OCI-LY3 (cell line): Measurements from ENCODE around the gene PDGFRA.

Source experiments
- H2AFZ ChIP-seq: fragments of 200-600, 300-600 bp; shearing (Covaris generic); 2 replicates; pipeline ENCODE4 v1.6.0; 2014; ENCODE audit warnings: antibody characterized with exemption, low read depth, low read length
- H3K27ac ChIP-seq: fragments of 200-600, 300-600 bp; sonication (generic); 2 replicates; pipeline ENCODE4 v1.5.1; 2014; ENCODE audit warnings: mild to moderate bottlenecking, low read length, moderate library complexity, mixed read lengths
- H3K27me3 ChIP-seq: fragments of 200-600, 300-600 bp; sonication (generic); 2 replicates; pipeline ENCODE4 v1.6.1; 2014; ENCODE audit warnings: low read depth, low read length, mixed read lengths
- H3K36me3 ChIP-seq: fragments of 200-600, 300-600 bp; sonication (generic); replicated peaks from 2 replicates; pipeline ENCODE3; 2014; ENCODE audit warnings: low read depth, low read length, mixed read lengths
- H3K4me1 ChIP-seq: fragments of 300-600, 200-600 bp; sonication (generic); 2 replicates; pipeline ENCODE4 v1.6.1; 2014; ENCODE audit warnings: low read length, mixed read lengths
- H3K4me2 ChIP-seq: fragments of 200-600, 300-600 bp; sonication (generic); 2 replicates; pipeline ENCODE4 v1.6.1; 2014; ENCODE audit warnings: low read length, mixed read lengths
- H3K4me3 ChIP-seq: fragments of 300-600, 200-600 bp; sonication (generic); 2 replicates; pipeline ENCODE4 v1.5.1; 2014; ENCODE audit warnings: antibody characterized with exemption, mild to moderate bottlenecking, low read length, moderate library complexity
- H3K79me2 ChIP-seq: fragments of 300-600, 200-600 bp; shearing (Covaris generic); 2 replicates; pipeline ENCODE4 v1.6.1; 2014; ENCODE audit warnings: mild to moderate bottlenecking, low read length, mixed read lengths
- H3K9ac ChIP-seq: fragments of 300-600, 200-600 bp; shearing (Covaris generic); 2 replicates; pipeline ENCODE4 v1.6.0; 2014; ENCODE audit warnings: mild to moderate bottlenecking, low read length, moderate library complexity
- H3K9me3 ChIP-seq: fragments of 200-600, 300-600 bp; shearing (Covaris generic); 2 replicates; pipeline ENCODE4 v1.6.1; 2014; ENCODE audit warnings: low read length, mixed read lengths; ENCODE audit not compliant: insufficient read depth
- H4K20me1 ChIP-seq: fragments of 200-600, 300-600 bp; sonication (generic); 2 replicates; pipeline ENCODE4 v1.6.1; 2016; ENCODE audit warnings: low read length, mixed read lengths; ENCODE audit not compliant: insufficient read depth
- CTCF ChIP-seq: fragments of 200-600, 300-600 bp; sonication (generic); IDR thresholded peaks from 2 replicates; pipeline ENCODE4 v1.5.1; 2014; ENCODE audit warnings: antibody characterized with exemption, low read length, low read depth
- EZH2phosphoT487 ChIP-seq: fragments of 200-600 bp; shearing (Covaris generic); IDR thresholded peaks from 2 replicates; pipeline ENCODE4 v1.6.1; 2018; ENCODE audit warnings: antibody characterized with exemption, mixed run types, low read depth

PDGFRA gene

GRCh38 chr4:54228961-54229501 is at the start of gene PDGFRA:
TSS of gene PDGFRA (plus strand) at chr4:54229293. CDS start at chr4:54258769, 29,476 bp downstream.
- H3K9me3 ChIP-seq = no peaks in the 10 kb centered on the region; the same call in 1 of the 2 replicates
- no peaks in the 10 kb centered on the region for H3K27me3 ChIP-seq
- no peak within 1 kb of the TSS for H3K4me3 ChIP-seq
- no peak within 1 kb of the TSS for H2AFZ ChIP-seq
- no peak within 1 kb of the TSS for H3K9ac ChIP-seq
- H3K4me2 ChIP-seq = no peak within 1 kb of the TSS
- TF ChIP-seq CTCF (no peak), EZH2phosphoT487 (no peak)
- no peaks in the 10 kb centered on the region for H3K79me2 ChIP-seq
- no peaks in the 10 kb centered on the region for H4K20me1 ChIP-seq
- no peaks in the 10 kb centered on the region for H3K4me1 ChIP-seq
- H3K27ac ChIP-seq = no peak within 1 kb of the TSS
- no peaks in the 10 kb centered on the region for H3K36me3 ChIP-seq

- H3K4me2 ChIP-seq = no peak overlapping the region
- H3K27ac ChIP-seq = no peak overlapping the region
- no peaks in the 10 kb centered on the region for H4K20me1 ChIP-seq
- TF ChIP-seq CTCF = no peak
- TF ChIP-seq EZH2phosphoT487 = no peak
- no peaks in the 10 kb centered on the region for H3K79me2 ChIP-seq
- no peak overlapping the region for H3K9ac ChIP-seq
- H3K36me3 ChIP-seq = no peaks in the 10 kb centered on the region
- no peaks in the 10 kb centered on the region for H3K4me1 ChIP-seq
- H3K4me3 ChIP-seq = no peak overlapping the region
- no peak overlapping the region for H2AFZ ChIP-seq
- H3K9me3 ChIP-seq = no peaks in the 10 kb centered on the region
- H3K27me3 ChIP-seq = no peaks in the 10 kb centered on the region
Measured at GRCh38 chr4:54184581-54184980, 44.5 kb upstream of the PDGFRA start.

- no peak overlapping the region for H3K9ac ChIP-seq
- H3K79me2 ChIP-seq = no peaks in the 10 kb centered on the region
- H2AFZ ChIP-seq = no peak overlapping the region
- H4K20me1 ChIP-seq = no peaks in the 10 kb centered on the region
- no peaks in the 10 kb centered on the region for H3K9me3 ChIP-seq
- no peak overlapping the region for H3K4me3 ChIP-seq
- H3K36me3 ChIP-seq = no peaks in the 10 kb centered on the region
- H3K27me3 ChIP-seq = no peaks in the 10 kb centered on the region
- TF ChIP-seq EZH2phosphoT487 = no peak
- no peak for TF ChIP-seq CTCF
- H3K4me1 ChIP-seq = no peaks in the 10 kb centered on the region
- H3K27ac ChIP-seq = no peak overlapping the region
- no peak overlapping the region for H3K4me2 ChIP-seq
Measured at GRCh38 chr4:54185044-54185780, 43.9 kb upstream of the PDGFRA start.

- H3K4me1 ChIP-seq = no peaks in the 10 kb centered on the region
- no peak overlapping the region for H3K4me2 ChIP-seq
- TF ChIP-seq CTCF (no peak), EZH2phosphoT487 (no peak)
- no peak overlapping the region for H3K27ac ChIP-seq
- H4K20me1 ChIP-seq = no peaks in the 10 kb centered on the region
- no peak overlapping the region for H2AFZ ChIP-seq
- H3K27me3 ChIP-seq = no peaks in the 10 kb centered on the region
- no peaks in the 10 kb centered on the region for H3K36me3 ChIP-seq
- H3K4me3 ChIP-seq = no peak overlapping the region
- H3K9me3 ChIP-seq = no peaks in the 10 kb centered on the region
- no peaks in the 10 kb centered on the region for H3K79me2 ChIP-seq
- H3K9ac ChIP-seq = no peak overlapping the region
Measured at GRCh38 chr4:54185866-54186265, 43.2 kb upstream of the PDGFRA start.
